ENCODE measurements around the gene RC3H2.

The RC3H2 gene

DNA sequence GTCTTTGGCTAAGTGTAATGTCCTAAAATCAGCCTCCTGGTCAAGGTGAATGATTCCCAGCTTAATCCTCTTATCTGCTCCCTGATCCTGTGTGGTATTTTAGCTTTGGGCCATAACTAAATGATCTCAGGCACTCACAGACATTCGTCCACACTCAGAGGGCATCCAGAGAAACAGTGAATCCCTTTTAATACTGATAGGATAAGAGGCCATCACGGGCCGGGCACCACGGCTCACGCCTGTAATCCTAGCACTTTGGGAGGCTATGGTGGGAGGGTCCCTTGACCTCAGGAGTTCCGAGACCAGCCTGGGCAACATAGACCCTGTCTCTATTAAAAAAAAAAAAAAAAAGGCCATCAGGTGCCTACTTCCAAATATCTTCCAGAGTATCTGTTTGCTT, 83.1 kb downstream of the RC3H2 start:
- Histone ChIP-seq H3K4me3 (ENCODE audit: low read depth in 1 of 2, low read length in 1 of 2) (no peak overlapping the region), H3K27me3 (no peaks in the 10 kb centered on the region), H3K27ac (peak overlapping the region; percentile 56), H3K36me3 (peaks cover 51% of the 10 kb centered on the region), H3K4me1 (ENCODE audit: control insufficient read depth in 1 of 2, insufficient read depth in 1 of 2, low read depth in 1 of 2, low read length in 1 of 2) (peaks cover 7 to 10% of the 10 kb centered on the region in 2 experiments), H3K9me3 (no peaks in the 10 kb centered on the region)
- TF ChIP-seq CTCF (IDR thresholded peaks at IDR 0.05), result no peak

DNA sequence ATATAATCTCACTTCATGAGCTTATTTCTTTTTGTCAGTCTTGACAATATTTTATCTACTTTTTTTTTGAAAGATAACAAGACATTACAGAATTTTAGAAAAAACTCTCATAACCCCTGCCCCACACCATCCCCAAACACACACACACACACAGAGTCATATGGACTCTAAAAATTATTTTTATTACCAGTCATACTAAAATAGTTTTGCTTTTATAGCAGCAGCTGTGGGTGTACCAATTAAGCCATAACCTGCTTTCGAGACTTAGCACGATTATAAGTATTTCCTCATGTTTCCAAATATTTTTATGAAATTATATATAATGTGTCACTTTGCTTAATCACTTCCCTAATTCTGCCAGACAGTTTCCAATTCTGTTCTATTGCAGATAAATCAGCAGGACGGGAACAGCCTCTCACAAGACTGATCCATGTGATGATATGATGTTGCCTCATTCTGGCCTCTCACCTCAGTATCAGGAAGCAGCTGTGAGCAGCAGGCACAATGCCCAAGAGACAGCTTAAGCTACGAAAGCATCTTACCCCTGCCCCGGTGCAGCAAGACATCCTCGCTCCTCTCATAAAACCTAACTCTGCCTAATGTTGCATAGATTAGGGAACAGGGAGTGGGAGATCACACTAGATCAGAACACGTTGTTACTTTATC, 83.7 kb downstream of the RC3H2 start:
- peak overlapping the region; percentile 56 for H3K27ac ChIP-seq
- H3K27me3 ChIP-seq, result no peaks in the 10 kb centered on the region
- H3K4me3 ChIP-seq (ENCODE audit: low read depth in 1 of 2, low read length in 1 of 2), result no peak overlapping the region
- peaks cover 7 to 11% of the 10 kb centered on the region in 2 experiments for H3K4me1 ChIP-seq (ENCODE audit: control insufficient read depth in 1 of 2, insufficient read depth in 1 of 2, low read depth in 1 of 2, low read length in 1 of 2)
- peaks cover 49% of the 10 kb centered on the region for H3K36me3 ChIP-seq
- H3K9me3 ChIP-seq, result no peaks in the 10 kb centered on the region
- TF ChIP-seq CTCF (IDR thresholded peaks at IDR 0.05), result no peak

DNA sequence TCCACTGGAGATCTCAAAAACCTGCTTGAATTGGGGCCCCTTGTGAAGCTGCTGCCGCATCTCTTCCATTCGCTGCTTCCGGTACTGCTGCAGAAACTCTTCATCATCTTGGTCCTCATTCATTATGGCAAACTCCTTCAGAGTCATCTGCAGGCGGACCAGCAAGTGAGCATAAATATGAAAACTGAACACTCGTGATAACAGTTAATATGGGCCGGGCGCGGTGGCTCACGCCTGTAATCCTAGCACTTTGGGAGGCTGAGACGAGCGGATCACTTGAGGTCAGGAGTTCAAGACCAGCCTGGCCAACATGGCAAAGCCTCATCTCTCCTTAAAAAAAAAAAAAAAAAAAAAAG, 84.7 kb downstream of the RC3H2 start:
- Histone ChIP-seq H3K36me3 (peaks cover 46% of the 10 kb centered on the region), H3K4me1 (ENCODE audit: control insufficient read depth in 1 of 2, insufficient read depth in 1 of 2, low read depth in 1 of 2, low read length in 1 of 2) (peaks cover 11 to 20% of the 10 kb centered on the region in 2 experiments), H3K9me3 (no peaks in the 10 kb centered on the region), H3K4me3 (ENCODE audit: low read depth in 1 of 2, low read length in 1 of 2) (no peak overlapping the region), H3K27ac (no peak overlapping the region), H3K27me3 (no peaks in the 10 kb centered on the region)
- no peak for TF ChIP-seq CTCF (IDR thresholded peaks at IDR 0.05)

- H3K36me3 ChIP-seq, result peaks cover 46% of the 10 kb centered on the region
- no peak overlapping the region for H3K27ac ChIP-seq
- no peak overlapping the region for H3K4me3 ChIP-seq (ENCODE audit: low read depth in 1 of 2, low read length in 1 of 2)
- TF ChIP-seq CTCF (IDR thresholded peaks at IDR 0.05), result no peak
- H3K4me1 ChIP-seq (ENCODE audit: control insufficient read depth in 1 of 2, insufficient read depth in 1 of 2, low read depth in 1 of 2, low read length in 1 of 2), result peaks cover 11 to 21% of the 10 kb centered on the region in 2 experiments
- H3K9me3 ChIP-seq, result no peaks in the 10 kb centered on the region
- H3K27me3 ChIP-seq, result no peaks in the 10 kb centered on the region
These were observed 85.2 kb downstream of the RC3H2 start for GRCh38 chr9:122819791-122820489.

GRCh38 chr9:122819326-122819725, 85.8 kb downstream of the RC3H2 start:
- H3K27ac ChIP-seq, result no peak overlapping the region
- no peak for TF ChIP-seq CTCF (IDR thresholded peaks at IDR 0.05)

More at GRCh38 chr9:122819326-122819725, 85.8 kb downstream of the RC3H2 start:
- Histone ChIP-seq H3K4me1 (ENCODE audit: control insufficient read depth in 1 of 2, insufficient read depth in 1 of 2, low read depth in 1 of 2, low read length in 1 of 2) (peaks cover 11 to 21% of the 10 kb centered on the region in 2 experiments), H3K36me3 (peaks cover 46% of the 10 kb centered on the region), H3K4me3 (ENCODE audit: low read depth in 1 of 2, low read length in 1 of 2) (no peak overlapping the region), H3K9me3 (no peaks in the 10 kb centered on the region), H3K27me3 (no peaks in the 10 kb centered on the region)

All from neutrophil (primary cell).